ENCODE data around the gene MAD2L1BP. TPM values are rescaled to one million over a fixed set of nuclear protein-coding genes. Genes with fewer than 3 reads are reported as not detected.
A peak's percentile ranks its signal among the peaks of the same experiment; 100 is the strongest.

MAD2L1BP gene
- total RNA-seq, 1 experiment from 2014 or later: 44.2 TPM

DNA sequence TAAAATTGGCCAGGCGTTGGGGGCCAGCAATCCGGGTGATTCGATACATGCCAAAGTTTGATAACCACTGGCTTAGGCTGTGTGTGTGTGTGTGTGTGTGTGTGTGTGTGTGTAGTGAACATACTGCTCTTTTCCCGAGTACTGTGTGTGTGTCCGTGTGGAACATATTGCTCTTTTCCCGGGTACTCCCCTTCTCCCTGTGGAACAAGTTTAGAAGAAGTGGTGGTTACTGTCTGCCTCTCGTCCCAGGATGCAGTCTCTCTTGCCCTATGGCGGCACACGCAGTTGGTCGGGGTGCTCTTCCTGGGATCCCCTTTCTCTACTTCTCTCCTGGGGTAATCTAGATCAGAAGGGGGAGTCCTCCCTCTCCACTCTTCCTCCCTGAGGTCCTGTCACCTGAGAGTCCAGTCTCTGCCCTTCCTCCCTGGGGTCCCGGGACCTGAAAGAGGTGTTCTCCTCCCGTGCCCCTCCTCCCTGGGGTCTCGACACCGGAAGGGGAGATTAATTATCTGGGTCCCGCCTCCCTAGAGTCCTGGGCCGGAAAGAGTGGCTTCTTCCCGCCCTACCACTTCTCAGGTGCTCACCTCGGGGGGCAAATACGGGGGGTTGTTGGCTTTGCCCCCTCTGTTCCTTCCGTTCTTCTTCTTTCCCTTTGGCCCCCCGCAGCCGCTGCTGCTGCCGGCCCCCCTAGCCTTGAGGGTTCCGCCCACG lies 7.1 kb upstream of the MAD2L1BP start:
- ChIA-PET POLR2A (interaction anchor here (0.6 to 0.9 kb wide), 2 partner anchors 25 to 277 kb away, joined by 4 to 10 read pairs; no protein-coding TSS in a partner anchor), CTCF (interaction anchor here (0.7 to 1.1 kb wide), 2 partner anchors 22 to 452 kb away, joined by 3 to 8 read pairs; no protein-coding TSS in a partner anchor)
- H3K4me3 ChIP-seq (ENCODE audit: low read depth in 2 of 2, low read length in 2 of 2): peak overlapping the region; percentile 92 to 93
- ATAC-seq (peak; percentile 47), DNase-seq (ENCODE audit: low read depth, low spot score) (no peak)
- H3K36me3 ChIP-seq (ENCODE audit: control insufficient read depth, insufficient read depth, low read length): no peaks in the 10 kb centered on the region; the same call in 1 of the 2 replicates
- H3K9me3 ChIP-seq (ENCODE audit: control insufficient read depth, insufficient read depth, low read depth, low read length): no peaks in the 10 kb centered on the region
- no peaks in the 10 kb centered on the region for H3K27me3 ChIP-seq (ENCODE audit: control insufficient read depth, insufficient read depth, low read length)
- intact Hi-C loops (cut with micrococcal nuclease; ENCODE audit: unreplicated experiment): no loop called here
- TSS peak; percentile 83 for BruUV-seq (replicated peaks)
- peaks cover 21% of the 10 kb centered on the region for H3K4me1 ChIP-seq (ENCODE audit: control insufficient read depth, insufficient read depth, low read length)
- in situ Hi-C loops (cut with HindIII; ENCODE audit: low pct_unique_long_range_greater_than_20kb, low sequenced_read_pairs): no loop called here
- TF ChIP-seq, protein P1, sequence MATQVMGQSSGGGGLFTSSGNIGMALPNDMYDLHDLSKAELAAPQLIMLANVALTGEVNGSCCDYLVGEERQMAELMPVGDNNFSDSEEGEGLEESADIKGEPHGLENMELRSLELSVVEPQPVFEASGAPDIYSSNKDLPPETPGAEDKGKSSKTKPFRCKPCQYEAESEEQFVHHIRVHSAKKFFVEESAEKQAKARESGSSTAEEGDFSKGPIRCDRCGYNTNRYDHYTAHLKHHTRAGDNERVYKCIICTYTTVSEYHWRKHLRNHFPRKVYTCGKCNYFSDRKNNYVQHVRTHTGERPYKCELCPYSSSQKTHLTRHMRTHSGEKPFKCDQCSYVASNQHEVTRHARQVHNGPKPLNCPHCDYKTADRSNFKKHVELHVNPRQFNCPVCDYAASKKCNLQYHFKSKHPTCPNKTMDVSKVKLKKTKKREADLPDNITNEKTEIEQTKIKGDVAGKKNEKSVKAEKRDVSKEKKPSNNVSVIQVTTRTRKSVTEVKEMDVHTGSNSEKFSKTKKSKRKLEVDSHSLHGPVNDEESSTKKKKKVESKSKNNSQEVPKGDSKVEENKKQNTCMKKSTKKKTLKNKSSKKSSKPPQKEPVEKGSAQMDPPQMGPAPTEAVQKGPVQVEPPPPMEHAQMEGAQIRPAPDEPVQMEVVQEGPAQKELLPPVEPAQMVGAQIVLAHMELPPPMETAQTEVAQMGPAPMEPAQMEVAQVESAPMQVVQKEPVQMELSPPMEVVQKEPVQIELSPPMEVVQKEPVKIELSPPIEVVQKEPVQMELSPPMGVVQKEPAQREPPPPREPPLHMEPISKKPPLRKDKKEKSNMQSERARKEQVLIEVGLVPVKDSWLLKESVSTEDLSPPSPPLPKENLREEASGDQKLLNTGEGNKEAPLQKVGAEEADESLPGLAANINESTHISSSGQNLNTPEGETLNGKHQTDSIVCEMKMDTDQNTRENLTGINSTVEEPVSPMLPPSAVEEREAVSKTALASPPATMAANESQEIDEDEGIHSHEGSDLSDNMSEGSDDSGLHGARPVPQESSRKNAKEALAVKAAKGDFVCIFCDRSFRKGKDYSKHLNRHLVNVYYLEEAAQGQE (IDR thresholded peaks at IDR 0.05; ENCODE audit: insufficient read depth in 1 of 2, low read depth in 2 of 2, low read length in 1 of 2): no peak
- TF ChIP-seq POLR2AphosphoS5 (IDR thresholded peaks at IDR 0.05; ENCODE audit: low read depth, low read length) (no peak), TCF7L2 (IDR thresholded peaks at IDR 0.05; ENCODE audit: low read depth, low read length) (no peak), SIN3A (IDR thresholded peaks at IDR 0.05; ENCODE audit: borderline replicate concordance, insufficient read depth, low read depth, low read length) (no peak)
- TF ChIP-seq, protein P2, sequence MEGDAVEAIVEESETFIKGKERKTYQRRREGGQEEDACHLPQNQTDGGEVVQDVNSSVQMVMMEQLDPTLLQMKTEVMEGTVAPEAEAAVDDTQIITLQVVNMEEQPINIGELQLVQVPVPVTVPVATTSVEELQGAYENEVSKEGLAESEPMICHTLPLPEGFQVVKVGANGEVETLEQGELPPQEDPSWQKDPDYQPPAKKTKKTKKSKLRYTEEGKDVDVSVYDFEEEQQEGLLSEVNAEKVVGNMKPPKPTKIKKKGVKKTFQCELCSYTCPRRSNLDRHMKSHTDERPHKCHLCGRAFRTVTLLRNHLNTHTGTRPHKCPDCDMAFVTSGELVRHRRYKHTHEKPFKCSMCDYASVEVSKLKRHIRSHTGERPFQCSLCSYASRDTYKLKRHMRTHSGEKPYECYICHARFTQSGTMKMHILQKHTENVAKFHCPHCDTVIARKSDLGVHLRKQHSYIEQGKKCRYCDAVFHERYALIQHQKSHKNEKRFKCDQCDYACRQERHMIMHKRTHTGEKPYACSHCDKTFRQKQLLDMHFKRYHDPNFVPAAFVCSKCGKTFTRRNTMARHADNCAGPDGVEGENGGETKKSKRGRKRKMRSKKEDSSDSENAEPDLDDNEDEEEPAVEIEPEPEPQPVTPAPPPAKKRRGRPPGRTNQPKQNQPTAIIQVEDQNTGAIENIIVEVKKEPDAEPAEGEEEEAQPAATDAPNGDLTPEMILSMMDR (IDR thresholded peaks at IDR 0.05): no peak
- peak overlapping the region; percentile 91 for H3K27ac ChIP-seq (ENCODE audit: low read length)

GRCh38 chr6:43629104-43629504 lies 6.5 kb upstream of the MAD2L1BP start, which contains the start of gene GTPBP2:
Gene GTPBP2, minus strand, starts transcription at chr6:43629264. Its CDS starts 102 bp downstream, at chr6:43629162.
- Histone ChIP-seq H3K27ac (ENCODE audit: low read length) (peak within 1 kb of the TSS; percentile 92), H3K4me1 (ENCODE audit: control insufficient read depth, insufficient read depth, low read length) (peaks cover 21% of the 10 kb centered on the region), H3K9me3 (ENCODE audit: control insufficient read depth, insufficient read depth, low read depth, low read length) (no peaks in the 10 kb centered on the region), H3K27me3 (ENCODE audit: control insufficient read depth, insufficient read depth, low read length) (no peaks in the 10 kb centered on the region), H3K4me3 (ENCODE audit: low read depth in 2 of 2, low read length in 2 of 2) (peak within 1 kb of the TSS; percentile 92 to 93), H3K36me3 (ENCODE audit: control insufficient read depth, insufficient read depth, low read length) (no peaks in the 10 kb centered on the region; the same call in 1 of the 2 replicates)
- no TSS peak for BruUV-seq (replicated peaks)
- DNase-seq (ENCODE audit: low read depth, low spot score) (peak; percentile 95), ATAC-seq (peak; percentile 94)
- in situ Hi-C loops (cut with HindIII; ENCODE audit: low pct_unique_long_range_greater_than_20kb, low sequenced_read_pairs) (no loop called here), intact Hi-C loops (cut with micrococcal nuclease; ENCODE audit: unreplicated experiment) (no loop called here)
- TF ChIP-seq, protein P2 (IDR thresholded peaks at IDR 0.05): no peak
- TF ChIP-seq SIN3A (IDR thresholded peaks at IDR 0.05; ENCODE audit: borderline replicate concordance, insufficient read depth, low read depth, low read length) (no peak), POLR2AphosphoS5 (IDR thresholded peaks at IDR 0.05; ENCODE audit: low read depth, low read length) (no peak; the same call in 1 of the 2 replicates), TCF7L2 (IDR thresholded peaks at IDR 0.05; ENCODE audit: low read depth, low read length) (no peak)
- TF ChIP-seq, protein P1 (IDR thresholded peaks at IDR 0.05; ENCODE audit: insufficient read depth in 1 of 2, low read depth in 2 of 2, low read length in 1 of 2): no peak
- POLR2A ChIA-PET: interaction anchor here (0.6 to 0.9 kb wide), 2 partner anchors 25 to 276 kb away, joined by 4 to 10 read pairs; no protein-coding TSS in a partner anchor
- CTCF ChIA-PET: interaction anchor here (0.7 to 1.1 kb wide), 2 partner anchors 23 to 451 kb away, joined by 3 to 8 read pairs; no protein-coding TSS in a partner anchor

Measured in Panc1 (cell line).